Panc1 (cell line): Measurements from ENCODE around the gene TMEM254.

Experiments
- CTCF ChIP-seq: fragments of 450-650 bp; IDR thresholded peaks from 2 replicates; pipeline ENCODE4 v1.5.1; 2017; ENCODE audit warnings: mild to moderate bottlenecking
- POLR2AphosphoS5 ChIP-seq: IDR thresholded peaks from 2 replicates; pipeline ENCODE4 v1.6.1; 2012; ENCODE audit warnings: mild to moderate bottlenecking, low read depth, low read length, moderate library complexity
- SIN3A ChIP-seq: IDR thresholded peaks from 2 replicates; pipeline ENCODE4 v1.6.1; 2012; ENCODE audit warnings: low read depth, mild to moderate bottlenecking, low read length, moderate library complexity, borderline replicate concordance; ENCODE audit not compliant: insufficient read depth
- TCF7L2 ChIP-seq: IDR thresholded peaks from 2 replicates; pipeline ENCODE4 v1.6.1; 2011; ENCODE audit warnings: mild to moderate bottlenecking, low read depth, low read length, inconsistent platforms
- TF ChIP-seq, protein P1 (sequence below), 2 experiments: IDR thresholded peaks; 2 replicates each; pipeline ENCODE4 v1.6.1; 2011 to 2012; ENCODE audit warnings: low read depth in 2 of 2, control low read depth in 1 of 2, low read length in 1 of 2, mild to moderate bottlenecking in 1 of 2, moderate library complexity in 1 of 2; ENCODE audit not compliant: insufficient read depth in 1 of 2

DNA sequence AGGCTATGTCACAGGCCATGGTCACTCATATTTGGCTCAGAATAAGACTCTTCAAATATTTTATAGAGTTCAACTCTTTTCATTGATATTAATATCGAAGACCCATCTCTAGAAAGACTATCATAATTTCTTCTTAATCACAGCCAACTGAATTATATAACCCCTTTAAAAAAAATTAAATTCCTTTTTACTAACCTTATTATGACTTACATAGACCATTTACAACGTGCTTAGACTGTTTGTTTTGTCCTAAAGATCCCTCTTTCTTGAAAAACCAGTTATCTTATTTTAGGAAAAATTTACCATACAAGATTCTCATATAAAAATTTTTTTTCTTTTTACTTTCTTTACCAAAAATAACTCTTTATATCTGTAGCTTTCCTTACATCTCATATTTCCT, 10.2 kb upstream of the TMEM254 start:
- TF ChIP-seq CTCF: no peak
- TF ChIP-seq, protein P1, sequence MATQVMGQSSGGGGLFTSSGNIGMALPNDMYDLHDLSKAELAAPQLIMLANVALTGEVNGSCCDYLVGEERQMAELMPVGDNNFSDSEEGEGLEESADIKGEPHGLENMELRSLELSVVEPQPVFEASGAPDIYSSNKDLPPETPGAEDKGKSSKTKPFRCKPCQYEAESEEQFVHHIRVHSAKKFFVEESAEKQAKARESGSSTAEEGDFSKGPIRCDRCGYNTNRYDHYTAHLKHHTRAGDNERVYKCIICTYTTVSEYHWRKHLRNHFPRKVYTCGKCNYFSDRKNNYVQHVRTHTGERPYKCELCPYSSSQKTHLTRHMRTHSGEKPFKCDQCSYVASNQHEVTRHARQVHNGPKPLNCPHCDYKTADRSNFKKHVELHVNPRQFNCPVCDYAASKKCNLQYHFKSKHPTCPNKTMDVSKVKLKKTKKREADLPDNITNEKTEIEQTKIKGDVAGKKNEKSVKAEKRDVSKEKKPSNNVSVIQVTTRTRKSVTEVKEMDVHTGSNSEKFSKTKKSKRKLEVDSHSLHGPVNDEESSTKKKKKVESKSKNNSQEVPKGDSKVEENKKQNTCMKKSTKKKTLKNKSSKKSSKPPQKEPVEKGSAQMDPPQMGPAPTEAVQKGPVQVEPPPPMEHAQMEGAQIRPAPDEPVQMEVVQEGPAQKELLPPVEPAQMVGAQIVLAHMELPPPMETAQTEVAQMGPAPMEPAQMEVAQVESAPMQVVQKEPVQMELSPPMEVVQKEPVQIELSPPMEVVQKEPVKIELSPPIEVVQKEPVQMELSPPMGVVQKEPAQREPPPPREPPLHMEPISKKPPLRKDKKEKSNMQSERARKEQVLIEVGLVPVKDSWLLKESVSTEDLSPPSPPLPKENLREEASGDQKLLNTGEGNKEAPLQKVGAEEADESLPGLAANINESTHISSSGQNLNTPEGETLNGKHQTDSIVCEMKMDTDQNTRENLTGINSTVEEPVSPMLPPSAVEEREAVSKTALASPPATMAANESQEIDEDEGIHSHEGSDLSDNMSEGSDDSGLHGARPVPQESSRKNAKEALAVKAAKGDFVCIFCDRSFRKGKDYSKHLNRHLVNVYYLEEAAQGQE (IDR thresholded peaks at IDR 0.05; ENCODE audit: insufficient read depth in 1 of 2, low read depth in 2 of 2, low read length in 1 of 2): no peak
- no peak for TF ChIP-seq SIN3A
- no peak for TF ChIP-seq POLR2AphosphoS5
- no peak for TF ChIP-seq TCF7L2
